GM19468 (cell line): ENCODE data around the gene PTPRJ.

Source experiments
- ATAC-seq: cut with Tn5 transposase; IDR thresholded peaks from one replicate; pipeline ENCODE4 v1.9.1; 2021; ENCODE audit warnings: mild to moderate bottlenecking, moderate library complexity, moderate number of reproducible peaks; ENCODE audit not compliant: unreplicated experiment; ENCODE audit errors: extremely low read depth

PTPRJ gene

GRCh38 chr11:48104568-48104924 is 124.2 kb downstream of the PTPRJ start:
- no peak for ATAC-seq

GRCh38 chr11:48105096-48105990 is 125.0 kb downstream of the PTPRJ start:
- no peak for ATAC-seq

- ATAC-seq, result no peak
Measured at GRCh38 chr11:48106166-48106565, 125.8 kb downstream of the PTPRJ start.

- ATAC-seq, result peak; percentile 74
Measured at GRCh38 chr11:48107188-48107704, 126.9 kb downstream of the PTPRJ start.

- ATAC-seq, result no peak
Measured at GRCh38 chr11:48108231-48109045, 128.1 kb downstream of the PTPRJ start.

- no peak for ATAC-seq
Measured at GRCh38 chr11:48109046-48109666, 128.8 kb downstream of the PTPRJ start.

- ATAC-seq, result no peak
Measured at GRCh38 chr11:48110509-48110766, 130.1 kb downstream of the PTPRJ start.

- ATAC-seq, result no peak
Measured at GRCh38 chr11:48111891-48112290, 131.5 kb downstream of the PTPRJ start.

- no peak for ATAC-seq
Measured at GRCh38 chr11:48114740-48115139, 134.4 kb downstream of the PTPRJ start.

GRCh38 chr11:48116437-48117228 is 136.3 kb downstream of the PTPRJ start:
- no peak for ATAC-seq

GRCh38 chr11:48122246-48122645 is 141.9 kb downstream of the PTPRJ start:
- no peak for ATAC-seq

GRCh38 chr11:48122656-48123055 is 142.3 kb downstream of the PTPRJ start:
- no peak for ATAC-seq

GRCh38 chr11:48123254-48123875 is 143.0 kb downstream of the PTPRJ start:
- ATAC-seq, result no peak

- ATAC-seq, result no peak
Measured at GRCh38 chr11:48123934-48124755, 143.8 kb downstream of the PTPRJ start.

- no peak for ATAC-seq
Measured at GRCh38 chr11:48124880-48125279, 144.5 kb downstream of the PTPRJ start.

GRCh38 chr11:48125866-48126265 is 145.5 kb downstream of the PTPRJ start:
- no peak for ATAC-seq

- ATAC-seq, result no peak
Measured at GRCh38 chr11:48127521-48128183, 147.3 kb downstream of the PTPRJ start.

- no peak for ATAC-seq
Measured at GRCh38 chr11:48129697-48130395, 149.5 kb downstream of the PTPRJ start.
